NCI-H748 treated with DMSO at 0.1 percent for 48 hours (cell line): ENCODE results near the gene FRY.
"Not testable (repeated sequence)": the region's sequence is repeated elsewhere in the genome, so short reads cannot be mapped to it uniquely, and the experiment has no call there.

Experiments used
- DNase-seq: peaks from one replicate; lab custom pipeline; 2025; lab: John Stamatoyannopoulos, UW

FRY gene

DNA sequence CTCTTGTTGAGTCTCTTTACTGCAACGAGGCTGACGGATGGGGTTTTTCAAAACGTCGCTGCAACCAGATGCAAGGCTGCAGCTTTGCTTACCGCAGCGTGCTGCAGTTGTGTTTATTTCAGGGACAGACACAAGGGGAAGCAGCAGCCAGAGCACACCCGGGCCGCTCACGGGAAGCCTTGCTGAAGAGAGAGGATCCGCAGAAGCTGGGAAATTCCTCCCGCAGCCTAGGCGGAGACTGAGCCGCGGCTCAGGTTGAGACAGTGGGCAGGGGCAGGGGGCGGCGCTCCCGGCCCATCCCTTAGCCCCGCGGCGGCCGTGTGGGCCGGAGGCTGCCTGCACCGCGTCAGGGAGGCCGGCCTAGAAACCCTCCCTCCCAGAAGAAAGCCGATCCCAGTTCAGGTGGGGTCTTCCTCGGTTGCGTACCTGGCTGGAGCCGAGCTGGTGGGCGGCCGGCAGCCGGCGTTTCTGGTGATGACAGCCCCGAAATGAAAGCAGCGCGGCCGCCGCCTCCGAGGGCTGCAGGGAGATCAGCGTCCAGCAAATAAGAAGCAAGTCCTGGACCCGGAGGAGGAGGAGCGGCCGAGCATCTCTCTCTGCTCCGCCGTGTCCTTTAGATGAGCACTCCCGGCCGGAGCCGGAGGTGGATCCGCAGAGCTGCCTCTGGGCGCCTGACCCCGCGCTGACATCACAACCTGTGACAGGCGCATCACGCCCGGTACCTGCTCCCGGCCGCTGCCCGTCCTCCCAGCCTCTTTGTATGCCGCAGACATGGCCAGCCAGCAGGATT lies at the start of gene FRY:
Gene FRY, plus strand, starts transcription at position 750 of the 790 bp plus-strand sequence. Its CDS starts 22 bp downstream, at position 772.
- DNase-seq: peak; percentile 93

- peak; percentile 75 for DNase-seq
Observed at GRCh38 chr13:31982124-31982523, 49.5 kb upstream of the FRY start.

- DNase-seq: peak; percentile 94
Observed at GRCh38 chr13:31982540-31982939, 49.0 kb upstream of the FRY start.

DNA sequence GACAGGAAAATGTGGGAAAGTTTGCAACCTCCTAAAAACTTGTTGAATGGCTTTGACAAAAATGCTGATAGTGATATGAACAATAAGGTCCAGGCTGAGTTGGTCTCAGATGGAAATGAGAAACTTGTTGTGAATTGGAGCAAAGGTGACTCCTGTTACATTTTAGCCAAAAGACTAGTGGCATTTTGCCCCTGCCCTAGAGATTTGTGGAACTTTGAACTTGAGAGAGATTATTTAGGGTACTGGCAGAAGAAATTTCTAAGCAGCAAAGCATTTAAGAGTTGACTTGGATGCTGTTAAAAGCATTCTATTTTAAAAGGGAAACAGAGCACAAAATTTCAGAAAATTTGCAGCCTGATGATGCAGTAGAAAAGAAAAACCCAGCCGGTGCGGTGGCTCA lies 47.9 kb upstream of the FRY start:
- DNase-seq: not testable (repeated sequence)

DNA sequence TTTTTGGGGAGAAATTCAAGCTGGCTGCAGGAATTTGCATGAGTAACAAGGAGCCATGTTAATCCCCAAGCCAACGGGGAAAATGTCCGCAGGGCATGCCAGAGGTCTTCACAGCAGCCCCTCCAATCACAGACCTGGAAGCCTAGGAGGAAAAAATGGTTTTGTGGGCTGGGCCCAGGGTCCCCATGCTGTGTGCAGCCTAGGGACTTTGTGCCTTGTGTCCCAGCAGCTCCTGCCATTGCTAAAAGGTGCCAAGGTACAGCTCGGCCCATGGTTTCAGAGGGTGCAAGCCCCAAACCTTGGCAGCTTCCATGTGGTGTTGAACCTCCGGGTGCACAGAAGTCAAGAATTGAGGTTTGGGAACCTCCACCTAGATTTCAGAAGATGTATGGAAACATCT lies 47.2 kb upstream of the FRY start:
- not testable (repeated sequence) for DNase-seq

- DNase-seq: peak; percentile 99
Observed at GRCh38 chr13:31986676-31987470, 44.7 kb upstream of the FRY start.

DNA sequence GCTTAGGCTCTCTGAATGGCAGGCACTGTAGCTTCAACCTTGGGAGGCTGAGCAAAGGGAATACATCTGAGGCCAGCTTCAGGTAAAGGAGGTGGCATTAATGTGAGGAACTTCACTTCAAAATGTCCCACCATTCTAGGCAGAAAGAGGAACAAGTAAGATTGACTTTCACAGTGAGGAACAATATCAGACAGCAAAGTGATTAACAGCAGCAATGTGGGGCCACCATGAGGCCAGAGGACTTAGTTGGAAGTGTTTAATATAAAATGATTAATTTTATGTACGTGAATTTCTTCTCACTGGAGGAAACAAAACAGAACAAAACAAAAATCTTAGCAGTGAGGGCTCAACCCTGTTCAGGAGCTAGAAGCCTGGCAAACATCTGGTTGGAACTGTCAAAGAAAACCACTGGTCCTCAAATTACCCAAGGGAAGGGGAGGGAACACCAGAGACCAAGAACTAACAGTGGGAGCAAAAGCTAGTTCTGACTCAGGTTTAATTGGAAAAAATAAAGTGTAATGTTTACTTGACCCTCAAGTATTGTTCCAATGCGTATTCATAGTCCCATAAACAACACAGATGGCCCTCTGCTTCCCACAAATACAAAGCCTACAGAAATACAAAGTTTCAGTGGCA lies 43.9 kb upstream of the FRY start:
- peak; percentile 60 for DNase-seq

DNA sequence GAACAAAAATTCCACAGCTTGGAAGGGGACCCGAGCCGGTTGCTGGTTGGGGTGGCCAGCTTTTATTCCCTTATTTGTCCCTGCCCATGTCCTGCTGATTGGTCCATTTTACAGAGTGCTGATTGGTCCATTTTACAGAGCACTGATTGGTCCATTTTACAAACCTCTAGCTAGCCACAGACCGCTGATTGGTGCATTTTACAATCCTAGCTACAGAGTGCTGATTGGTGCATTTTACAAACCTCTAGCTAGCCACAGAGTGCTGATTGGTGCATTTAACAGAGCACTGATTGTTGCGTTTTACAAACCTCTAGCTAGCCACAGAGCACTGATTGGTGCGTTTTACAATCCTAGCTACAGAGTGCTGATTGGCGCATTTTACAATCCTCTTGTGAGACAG lies 37.2 kb upstream of the FRY start:
- DNase-seq: not testable (repeated sequence)

DNA sequence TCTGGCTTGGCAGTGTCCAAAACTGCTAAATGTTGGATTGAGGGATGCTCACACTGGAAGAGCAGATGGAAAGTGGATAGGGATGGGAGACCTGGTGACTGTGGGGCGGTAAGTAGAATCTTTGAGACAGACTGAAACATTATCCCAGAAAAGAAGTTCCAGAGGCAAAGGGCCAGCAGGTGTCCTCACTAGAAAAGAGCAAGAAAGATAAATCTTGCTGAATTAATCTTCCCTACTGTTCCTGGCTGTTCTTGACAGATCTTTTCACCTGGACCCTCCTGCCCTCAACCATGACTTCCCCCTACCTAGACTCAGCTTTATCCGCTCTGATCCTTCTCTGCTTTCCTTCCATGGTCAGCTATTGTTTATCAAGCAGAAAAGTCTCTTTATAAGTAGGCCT lies 35.0 kb upstream of the FRY start:
- no peak for DNase-seq

GRCh38 chr13:31997641-31998040 lies 33.9 kb upstream of the FRY start:
- DNase-seq: no peak

DNA sequence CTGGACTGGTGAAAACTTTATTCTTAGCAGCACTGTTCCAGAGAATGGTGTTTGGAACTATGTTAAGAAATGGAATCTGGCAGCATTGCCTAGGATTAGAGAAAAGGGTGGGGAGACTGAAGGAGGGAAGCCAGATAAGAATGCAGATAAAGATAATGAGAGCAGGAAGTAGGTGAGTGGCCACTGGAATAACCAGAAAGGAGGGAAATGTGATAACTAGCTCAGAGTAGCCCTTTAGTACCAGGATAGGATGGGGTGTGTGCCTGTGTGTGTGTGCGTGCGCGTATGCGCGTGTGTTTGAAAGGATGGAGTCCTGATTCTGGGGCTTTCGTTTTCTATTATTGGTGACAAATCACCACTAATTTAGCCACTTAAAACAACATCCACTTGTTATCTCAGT lies 33.4 kb upstream of the FRY start:
- DNase-seq: peak; percentile 78

DNA sequence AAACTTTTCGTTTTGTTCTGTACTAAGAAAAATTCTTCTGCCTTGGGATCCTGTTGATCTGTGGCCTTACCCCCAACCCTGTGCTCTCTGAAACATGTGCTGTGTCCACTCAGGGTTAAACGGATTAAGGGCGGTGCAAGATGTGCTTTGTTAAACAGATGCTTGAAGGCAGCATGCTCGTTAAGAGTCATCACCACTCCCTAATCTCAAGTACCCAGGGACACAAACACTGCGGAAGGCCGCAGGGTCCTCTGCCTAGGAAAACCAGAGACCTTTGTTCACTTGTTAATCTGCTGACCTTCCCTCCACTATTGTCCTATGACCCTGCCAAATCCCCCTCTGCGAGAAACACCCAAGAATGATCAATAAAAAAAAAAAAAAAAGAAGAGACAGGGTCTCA lies 30.8 kb upstream of the FRY start:
- not testable (repeated sequence) for DNase-seq

DNA sequence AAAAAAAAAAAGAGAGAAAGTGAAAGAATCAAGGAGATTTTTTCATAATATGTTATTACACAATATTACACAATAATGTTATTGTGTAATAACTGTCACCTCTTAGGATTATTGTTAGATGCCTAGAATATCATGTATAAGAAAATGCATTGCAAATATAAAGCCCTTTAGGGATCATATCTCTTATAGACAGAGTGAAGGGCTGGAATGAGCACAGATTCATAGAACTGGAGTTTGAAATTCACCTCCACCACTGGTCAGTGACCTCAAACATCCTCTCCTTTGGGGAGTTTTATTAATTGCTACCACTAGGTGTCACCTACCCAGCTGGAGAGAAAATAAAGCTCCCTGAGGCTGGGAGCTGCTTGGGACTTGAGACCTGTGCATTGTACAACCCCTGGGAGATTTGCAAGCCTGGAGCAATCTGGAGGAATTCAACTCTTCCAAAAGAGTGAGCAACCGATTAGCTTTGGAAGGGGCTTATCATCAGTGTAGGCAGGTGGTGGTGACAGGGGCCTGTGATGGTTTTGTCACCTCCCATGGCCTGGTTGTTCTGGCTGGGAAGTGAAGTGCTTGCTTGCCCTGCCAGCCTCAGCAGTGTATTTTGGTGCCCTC lies 30.3 kb upstream of the FRY start:
- peak; percentile 56 for DNase-seq

GRCh38 chr13:32001769-32002168 lies 29.8 kb upstream of the FRY start:
- no peak for DNase-seq

DNA sequence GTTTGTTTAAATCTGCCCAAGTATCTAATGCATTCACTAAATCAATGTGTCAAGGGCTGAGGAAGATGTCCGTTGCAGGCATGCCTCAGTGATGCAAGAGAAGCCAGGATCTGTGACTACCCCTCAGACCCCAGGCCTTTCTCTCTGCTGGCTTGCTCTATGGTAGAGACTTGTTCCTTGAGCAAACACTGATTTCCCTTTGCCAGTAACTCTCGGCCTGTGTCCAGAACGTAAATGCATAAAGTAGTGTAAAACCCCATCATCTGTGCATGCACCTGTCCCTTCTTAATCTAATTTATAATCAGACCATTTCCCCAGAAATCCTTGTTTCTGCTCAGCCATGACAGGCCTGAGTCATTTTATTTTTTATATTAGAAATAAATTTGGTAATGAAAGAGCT lies 28.7 kb upstream of the FRY start:
- no peak for DNase-seq

- no peak for DNase-seq
Observed at GRCh38 chr13:32007494-32007893, 24.1 kb upstream of the FRY start.

- no peak for DNase-seq
Observed at GRCh38 chr13:32008518-32009175, 22.9 kb upstream of the FRY start.

GRCh38 chr13:32009362-32009761 lies 22.2 kb upstream of the FRY start:
- no peak for DNase-seq

DNA sequence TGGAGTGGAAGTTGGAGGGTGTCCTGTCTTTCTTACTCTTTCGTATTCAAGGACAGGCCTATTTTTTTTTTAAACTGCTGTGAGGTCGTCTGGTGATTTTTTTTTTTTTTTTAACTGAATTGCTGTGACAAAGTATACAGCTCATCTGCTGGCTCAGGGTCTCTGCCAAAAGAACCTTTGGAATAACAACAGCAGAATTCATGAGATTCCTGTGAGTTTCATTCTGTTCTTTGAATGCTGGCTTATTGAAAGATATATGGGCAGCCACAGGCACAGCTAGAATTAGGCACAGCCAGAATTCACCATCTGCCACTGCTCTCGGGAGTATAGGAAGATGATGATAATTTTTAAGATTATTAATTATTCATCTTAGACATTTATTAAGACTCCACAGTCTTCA lies 21.4 kb upstream of the FRY start:
- no peak for DNase-seq

- no peak for DNase-seq
Observed at GRCh38 chr13:32011971-32012370, 19.6 kb upstream of the FRY start.

DNA sequence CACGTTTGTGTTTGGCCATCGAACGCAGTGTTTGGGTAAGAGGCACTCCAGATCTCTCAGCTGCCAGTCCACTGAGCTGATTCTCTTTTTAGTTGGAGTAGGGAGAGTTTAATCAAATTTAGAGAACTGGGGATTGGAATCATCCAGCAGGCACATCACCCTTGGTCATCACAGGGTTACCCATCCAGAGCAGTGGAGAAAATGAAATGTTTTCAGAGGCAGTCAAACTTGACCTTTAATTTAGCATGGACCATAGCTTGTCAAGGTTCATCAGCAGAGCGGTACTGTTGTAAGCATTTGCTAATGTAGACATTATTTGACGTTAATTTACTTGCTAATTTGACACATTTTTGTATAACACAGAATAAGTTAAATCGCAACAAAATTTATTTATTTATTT lies 18.4 kb upstream of the FRY start:
- DNase-seq: no peak

- no peak for DNase-seq
Observed at GRCh38 chr13:32016119-32016518, 15.5 kb upstream of the FRY start.
